Stimulated activated CD8-positive, alpha-beta memory T cell treated with anti-CD3 and anti-CD28 coated beads, Interleukin-15, amount 100 ng/mL, for 4 hours (primary cell): Measurements from ENCODE around the gene EPN2.
"Not testable (repeated sequence)": the region's sequence is repeated elsewhere in the genome, so short reads cannot be mapped to it uniquely, and the experiment has no call there.

Source experiments
- DNase-seq, 2 donors: peaks; one replicate each; pipeline ENCODE4 v3.0.0-alpha.2; 2020; ENCODE audit warnings: low read depth in 2 of 2

Gene EPN2

GRCh38 chr17:19345486-19346350 lies 108.6 kb downstream of the EPN2 start:
- DNase-seq = no peak

DNA sequence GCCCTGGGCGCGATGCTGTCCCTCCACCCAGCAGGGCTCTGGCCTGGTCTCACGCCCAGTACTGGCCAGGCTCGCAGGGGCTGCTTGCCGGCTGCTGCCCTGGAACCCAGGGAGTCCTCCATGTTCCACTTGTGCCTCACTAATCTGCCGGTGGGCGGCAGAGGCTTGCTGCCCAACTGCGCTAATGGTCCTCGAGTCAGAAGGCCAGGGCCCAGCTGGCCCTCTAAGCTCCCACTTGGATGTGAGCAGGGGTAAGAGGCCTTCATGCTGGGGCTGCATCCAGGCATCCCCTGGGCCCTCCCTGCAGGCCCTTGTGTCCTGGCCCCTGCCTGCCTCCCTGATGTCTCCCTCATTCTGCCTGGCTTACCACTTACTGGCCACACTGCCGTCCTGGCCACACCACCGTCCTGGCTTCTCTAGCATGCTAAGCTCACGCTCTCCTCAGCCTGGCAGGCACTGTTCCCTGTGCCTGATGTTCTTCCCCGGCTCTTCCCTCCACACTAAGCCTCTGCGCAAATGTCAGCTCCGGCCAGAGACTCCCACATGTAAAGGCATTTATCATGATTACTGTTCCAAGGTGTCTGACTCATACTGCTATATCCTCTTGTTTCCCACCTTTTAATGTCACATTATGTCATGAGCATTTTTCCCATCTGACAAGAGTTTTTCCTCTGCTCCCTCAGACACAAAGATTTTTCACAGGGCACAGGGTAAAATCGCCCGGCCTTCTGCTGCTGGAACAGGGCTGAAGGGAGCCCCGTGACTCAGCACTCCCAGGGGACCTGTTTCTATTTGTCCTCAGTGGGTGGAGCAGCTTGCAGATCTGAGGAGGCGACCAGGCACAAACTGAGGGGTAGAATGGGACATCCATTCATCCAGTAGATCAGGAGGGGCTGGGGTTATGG lies 109.4 kb downstream of the EPN2 start:
- DNase-seq = no peak

GRCh38 chr17:19347323-19348080 lies 110.3 kb downstream of the EPN2 start:
- DNase-seq = no peak

- no peak for DNase-seq
These were observed 111.0 kb downstream of the EPN2 start for GRCh38 chr17:19348081-19348650.

- DNase-seq = no peak
These were observed 111.6 kb downstream of the EPN2 start for GRCh38 chr17:19348806-19349205.

DNA sequence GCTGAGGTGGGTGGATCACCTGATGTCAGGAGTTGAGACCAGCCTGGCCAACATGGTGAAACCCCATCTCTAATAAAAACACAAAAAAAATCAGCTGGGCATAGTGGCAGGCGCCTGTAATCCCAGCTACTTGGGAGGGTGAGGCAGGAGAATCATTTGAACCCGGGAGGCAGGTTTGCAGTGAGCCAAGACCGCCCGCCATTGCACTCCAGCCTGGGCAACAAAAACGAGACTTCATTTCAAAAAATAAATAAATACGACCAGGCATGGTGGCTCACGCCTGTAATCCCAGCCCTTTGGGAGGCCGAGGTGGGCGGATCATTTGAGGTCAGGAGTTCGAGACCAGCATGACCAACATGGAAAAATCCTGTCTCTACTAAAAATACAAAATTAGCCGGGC lies 116.2 kb downstream of the EPN2 start:
- not testable (repeated sequence) for DNase-seq

GRCh38 chr17:19354748-19355147 lies 117.6 kb downstream of the EPN2 start:
- no peak for DNase-seq

- DNase-seq = no peak
These were observed 120.2 kb downstream of the EPN2 start for GRCh38 chr17:19357351-19357750.

DNA sequence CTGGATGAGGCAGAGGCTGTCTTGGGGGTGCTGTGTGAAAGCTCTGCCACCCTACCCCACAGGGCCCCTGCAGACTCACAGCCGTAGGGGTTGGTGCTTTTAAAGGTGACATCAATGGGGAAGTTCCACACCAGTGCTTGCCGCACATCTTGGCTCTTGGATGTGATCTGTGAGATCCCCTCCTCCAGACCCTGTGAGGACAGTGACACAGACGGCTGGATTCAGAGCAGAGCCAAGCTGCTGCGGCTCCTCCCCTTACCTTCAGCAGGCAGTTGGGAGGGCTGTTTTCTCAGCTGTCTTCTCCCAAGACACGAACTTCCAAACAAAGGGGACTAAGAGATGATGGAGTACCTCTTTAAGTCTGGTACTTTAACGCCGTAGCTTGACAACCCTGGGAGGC lies 120.6 kb downstream of the EPN2 start:
- no peak for DNase-seq

DNA sequence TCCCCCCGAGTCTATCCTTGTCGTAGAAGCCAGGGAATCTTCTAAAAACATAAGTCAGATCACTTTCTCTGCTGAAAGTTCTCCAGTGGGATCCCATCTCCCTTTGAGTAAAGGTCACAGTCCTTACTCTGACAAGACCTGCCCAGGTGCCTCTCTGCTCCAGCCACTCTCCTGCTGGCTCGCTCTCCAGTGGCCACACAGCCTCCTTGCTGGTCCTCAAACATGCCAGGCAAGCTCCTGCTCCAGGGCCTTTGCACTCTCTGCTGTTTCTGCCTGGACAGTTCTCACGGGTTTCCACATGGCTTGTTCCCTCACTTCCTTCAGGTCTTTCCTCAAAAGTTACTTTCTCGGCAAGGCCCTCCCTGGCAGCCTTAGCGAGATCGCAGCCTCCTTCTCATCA lies 122.0 kb downstream of the EPN2 start:
- DNase-seq = no peak

DNA sequence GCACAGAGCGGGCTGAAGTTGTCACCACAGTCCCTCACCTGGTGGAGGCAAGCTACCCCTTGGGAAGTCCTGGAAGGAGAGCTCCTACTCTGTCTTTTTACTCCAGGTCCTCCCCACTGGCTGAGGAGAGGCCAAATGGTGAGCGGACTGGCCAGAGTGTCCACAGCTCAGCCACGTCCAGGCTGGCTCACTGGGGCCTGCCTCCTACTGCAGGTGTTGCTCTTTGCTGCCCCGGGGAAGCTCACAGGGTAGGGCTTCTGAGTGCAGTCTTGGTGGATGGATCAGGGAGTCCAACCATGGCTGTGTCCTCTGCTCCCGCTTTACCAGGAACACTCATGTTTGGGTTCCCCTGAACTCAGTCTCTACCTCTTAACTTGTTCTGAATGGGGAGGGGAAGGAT lies 122.7 kb downstream of the EPN2 start:
- no peak for DNase-seq

DNA sequence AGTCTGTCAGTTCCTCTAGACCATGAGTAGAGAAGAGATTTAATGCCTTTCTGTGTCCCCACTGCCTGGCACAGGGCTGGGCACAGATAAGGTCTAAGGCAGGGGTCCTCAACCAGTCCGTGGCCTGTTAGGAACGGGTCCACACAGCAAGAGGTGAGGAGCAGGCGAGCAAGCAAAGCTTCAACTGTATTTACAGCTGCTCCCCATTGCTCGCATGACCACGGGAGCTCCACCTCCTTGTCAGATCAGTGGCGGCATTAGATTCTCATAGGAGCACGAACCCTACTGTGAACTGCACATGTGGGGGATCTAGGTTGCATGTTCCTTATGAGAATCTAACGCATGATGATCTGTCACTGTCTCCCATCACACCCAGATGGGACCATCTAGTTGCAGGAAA lies 123.6 kb downstream of the EPN2 start:
- DNase-seq = no peak

DNA sequence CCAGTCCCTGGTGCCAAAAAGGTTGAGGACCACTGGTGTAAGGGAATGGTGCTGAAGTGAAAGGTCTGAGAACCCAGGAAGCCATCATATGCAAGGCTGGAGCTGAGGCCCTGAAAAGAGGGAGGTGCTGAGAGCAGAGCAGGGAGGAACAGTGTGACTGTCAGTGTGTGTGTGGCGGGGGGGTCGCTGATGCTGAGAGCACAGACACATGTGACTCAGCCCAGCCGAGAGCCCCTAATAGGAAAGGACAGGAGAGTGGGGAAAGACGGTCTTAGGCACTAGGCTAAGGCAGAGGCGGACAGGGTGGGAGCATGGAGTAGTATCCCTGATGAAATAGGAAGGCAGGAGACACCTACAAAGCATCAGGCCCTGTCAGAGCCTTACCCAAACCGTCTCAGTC lies 124.2 kb downstream of the EPN2 start:
- no peak for DNase-seq

- no peak for DNase-seq
These were observed 124.7 kb downstream of the EPN2 start for GRCh38 chr17:19361944-19362276.

DNA sequence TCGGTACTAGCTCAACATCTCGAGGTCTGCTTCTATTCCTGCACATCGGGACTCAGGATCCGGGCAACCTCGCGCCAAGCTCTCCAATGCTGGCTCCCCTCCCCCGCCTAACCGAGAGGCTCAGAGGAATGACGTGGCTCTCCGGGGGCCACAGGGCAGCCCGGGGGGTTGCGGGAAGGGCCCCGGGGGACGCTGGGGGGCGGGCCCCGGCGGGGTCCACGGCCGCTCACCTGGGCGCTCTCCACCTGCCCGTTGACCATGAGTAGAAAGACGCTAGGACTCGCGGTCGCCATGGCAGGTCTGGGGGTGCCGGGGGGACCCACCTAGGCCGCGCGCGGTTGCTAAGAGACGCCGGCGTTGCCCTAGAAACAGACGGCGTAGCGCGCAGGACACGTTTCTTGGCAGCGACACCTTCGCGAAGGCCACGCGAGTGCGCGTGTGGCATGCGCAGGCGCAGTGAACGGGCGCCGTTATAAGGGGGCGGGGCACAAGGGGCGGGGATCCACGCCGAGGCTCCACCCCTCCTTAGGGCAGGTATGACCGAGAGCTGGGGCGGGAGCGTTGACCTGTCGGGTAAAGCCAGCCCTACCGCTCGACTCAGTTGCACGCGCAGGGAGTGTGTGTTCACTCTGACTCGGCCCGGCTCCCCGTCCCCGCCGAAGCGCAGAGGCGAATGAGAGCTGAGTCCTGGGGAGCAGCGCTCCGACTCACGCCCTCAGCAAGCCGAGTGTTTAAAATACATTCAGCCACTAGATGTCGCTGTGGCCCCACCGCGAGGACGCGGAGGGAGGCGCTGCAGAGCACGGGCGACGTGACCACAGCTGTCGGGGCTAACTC lies 125.3 kb downstream of the EPN2 start, which contains the start of gene B9D1:
TSS of gene B9D1 (minus strand) at position 447 of the 837 bp plus-strand sequence. CDS start at position 293, 154 bp downstream.
- DNase-seq = peak; percentile 85 to 93

DNA sequence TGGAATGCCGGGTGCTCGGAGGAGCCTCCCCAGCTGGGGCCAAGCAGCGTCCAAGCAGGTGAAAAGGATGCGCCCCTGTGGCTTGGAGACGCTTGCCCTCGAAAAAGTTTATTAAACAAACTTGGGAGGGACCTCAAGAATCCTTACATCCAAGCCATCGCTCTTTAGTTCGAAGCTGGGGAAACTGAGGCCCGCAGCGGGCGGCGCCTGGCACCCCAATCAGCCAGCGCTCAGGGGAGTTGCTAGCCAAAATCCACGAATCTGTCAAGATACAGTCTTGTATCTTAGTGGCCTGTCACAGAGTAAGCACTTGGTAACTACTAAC lies 125.9 kb downstream of the EPN2 start:
- no peak for DNase-seq

DNA sequence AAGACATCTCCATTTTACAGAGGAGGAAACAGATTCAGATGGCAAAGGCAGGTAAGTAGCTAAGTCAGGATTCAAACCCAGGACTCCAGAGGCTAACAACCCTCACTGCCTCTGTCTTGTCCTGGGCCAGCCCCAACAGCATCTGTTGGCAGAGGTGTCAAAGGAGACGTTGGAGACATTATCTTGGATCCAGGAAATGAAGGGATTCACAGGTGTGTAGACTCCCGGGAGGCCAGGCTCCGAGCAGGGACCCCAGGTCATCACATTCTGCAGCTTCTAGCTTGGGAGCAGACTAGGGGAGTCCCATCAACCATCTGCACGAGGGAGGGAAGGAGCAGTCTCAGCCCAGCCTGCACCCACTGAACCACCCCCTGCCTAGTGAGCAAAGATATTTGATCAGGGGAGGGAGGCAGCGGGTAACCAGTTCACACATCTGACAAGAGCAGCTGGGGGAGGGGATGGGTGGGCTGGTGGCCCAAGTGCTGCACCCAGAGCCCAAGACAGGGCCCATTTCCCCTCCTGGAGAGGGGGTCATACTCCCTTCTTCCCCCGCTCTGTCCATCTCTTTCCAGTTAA lies 126.4 kb downstream of the EPN2 start:
- DNase-seq = no peak

DNA sequence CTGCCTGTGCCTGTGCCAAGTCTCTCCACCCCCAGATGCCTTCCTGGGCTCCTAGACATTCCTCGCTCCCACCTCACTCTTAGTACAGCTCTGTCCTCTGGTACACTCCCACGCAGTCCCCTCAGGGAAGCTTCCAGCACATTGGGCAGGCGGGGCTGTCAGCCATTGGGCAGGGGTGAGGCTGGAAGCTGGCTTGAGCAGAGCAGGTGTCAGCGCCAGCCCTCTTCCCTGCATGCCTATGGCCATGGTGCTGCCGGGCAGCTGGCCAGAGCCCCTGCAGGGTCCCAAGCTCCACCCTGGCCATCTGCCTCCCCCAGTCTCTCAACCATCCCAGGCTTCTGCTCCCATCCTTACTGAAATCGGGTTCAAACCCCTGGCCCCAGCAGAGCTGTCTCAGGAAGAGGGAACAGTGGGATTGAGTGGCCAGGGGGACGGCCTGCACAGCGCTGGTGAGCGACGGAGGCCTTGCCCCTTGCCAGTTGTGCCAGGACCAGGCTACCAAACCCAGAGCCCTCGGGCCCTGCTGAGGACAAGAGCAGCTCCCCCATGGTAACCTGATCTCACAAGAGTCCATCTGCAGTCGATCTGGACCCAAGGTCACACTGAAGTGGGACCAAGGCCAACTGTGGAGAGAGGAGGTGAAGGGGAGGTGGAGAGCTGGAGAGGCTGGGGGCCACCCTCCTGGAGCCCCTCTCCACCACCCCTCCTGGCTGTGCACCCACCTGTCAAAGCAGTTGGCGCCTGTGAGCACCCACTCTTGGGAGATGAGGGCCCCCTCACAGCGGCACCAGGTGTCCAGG lies 127.7 kb downstream of the EPN2 start:
- no peak for DNase-seq

GRCh38 chr17:19365499-19365817 lies 128.3 kb downstream of the EPN2 start:
- DNase-seq = no peak
